ENCODE results near the gene AGAP1. TPM values are rescaled to one million over a fixed set of nuclear protein-coding genes. Genes with fewer than 3 reads are reported as not detected.

AGAP1 gene
- total RNA-seq, 1 experiment from 2014 or later, result 25.8 TPM

DNA sequence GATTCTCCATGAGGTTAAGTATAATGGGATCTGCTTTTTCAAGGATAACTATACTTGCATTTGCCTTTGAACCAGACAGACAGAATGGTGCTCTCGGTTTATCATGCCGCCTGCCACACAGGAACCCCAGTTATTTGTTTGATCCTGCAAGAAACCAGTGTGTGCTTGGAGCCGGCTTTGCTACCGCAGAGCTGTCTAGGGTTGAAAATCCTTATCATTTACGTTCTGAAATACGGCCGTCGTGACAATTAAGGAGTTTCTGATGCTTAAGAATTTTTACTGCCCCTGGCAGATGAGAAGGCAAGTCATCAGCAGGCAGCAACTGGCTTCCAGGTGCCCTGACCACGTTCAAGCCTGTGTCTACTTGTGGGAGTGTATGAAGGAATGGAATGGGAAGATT, 562.3 kb downstream of the AGAP1 start:
- DNase-seq, result no peak
- WGBS (ENCODE audit: extremely low coverage, insufficient read length, low lambda C conversion rate), result no CpG with 5 or more reads among the region's 9 CpGs
- Histone ChIP-seq H2BK20ac (ENCODE audit: low read depth, low read length, poor library complexity, severe bottlenecking) (no peak overlapping the region), H3K4me2 (ENCODE audit: insufficient read depth, insufficient read length, low read length) (no peak overlapping the region), H3K27ac (ENCODE audit: insufficient read length, low read depth, low read length) (no peak overlapping the region), H2AK5ac (ENCODE audit: insufficient read length, low read length) (no peak overlapping the region), H3K56ac (ENCODE audit: insufficient read length, low read depth, low read length) (no peak overlapping the region), H3K27me3 (ENCODE audit: insufficient read depth, low read length) (no peaks in the 10 kb centered on the region), H4K20me1 (ENCODE audit: control insufficient read depth, insufficient read depth, insufficient read length) (no peaks in the 10 kb centered on the region), H4K5ac (ENCODE audit: insufficient read length, low read depth, low read length) (no peak overlapping the region), H2BK12ac (ENCODE audit: insufficient read length, low read depth, low read length) (no peak overlapping the region), H3K18ac (ENCODE audit: insufficient read length, low read depth, low read length) (no peak overlapping the region), H2BK15ac (ENCODE audit: low read depth, low read length) (no peak overlapping the region), H3T11ph (ENCODE audit: low read length) (no peak overlapping the region), H2BK5ac (ENCODE audit: insufficient read length, low read length) (no peak overlapping the region), H3K9me3 (ENCODE audit: control insufficient read depth, low read depth, low read length) (peaks cover 9% of the 10 kb centered on the region), H2BK120ac (ENCODE audit: low read depth, low read length, poor library complexity, severe bottlenecking) (no peak overlapping the region), H3K4me1 (ENCODE audit: insufficient read depth, low read length) (no peaks in the 10 kb centered on the region; the same call in 1 of the 2 replicates), H3K4ac (ENCODE audit: low read depth, low read length) (no peak overlapping the region), H3K23me2 (ENCODE audit: insufficient read length, low read depth, low read length, poor library complexity, severe bottlenecking) (no peaks in the 10 kb centered on the region), H4K91ac (ENCODE audit: insufficient read length, low read depth, low read length) (no peak overlapping the region), H3K23ac (ENCODE audit: insufficient read length, low read depth, low read length) (no peak overlapping the region), H3K79me2 (ENCODE audit: insufficient read depth, low read length) (no peaks in the 10 kb centered on the region), H3K9ac (ENCODE audit: extremely low read depth, insufficient read length, low read length) (no peak overlapping the region), H3K14ac (ENCODE audit: insufficient read depth, low read length) (no peak overlapping the region), H3K79me1 (ENCODE audit: insufficient read depth, low read depth, low read length, poor library complexity, severe bottlenecking) (no peaks in the 10 kb centered on the region), H2AFZ (ENCODE audit: low read length) (no peak overlapping the region), H4K8ac (replicated peaks; ENCODE audit: insufficient read length, low read depth, low read length) (no peak overlapping the region)
- H3K4me3 Mint-ChIP-seq, result no peak overlapping the region
- TF ChIP-seq, protein P1, sequence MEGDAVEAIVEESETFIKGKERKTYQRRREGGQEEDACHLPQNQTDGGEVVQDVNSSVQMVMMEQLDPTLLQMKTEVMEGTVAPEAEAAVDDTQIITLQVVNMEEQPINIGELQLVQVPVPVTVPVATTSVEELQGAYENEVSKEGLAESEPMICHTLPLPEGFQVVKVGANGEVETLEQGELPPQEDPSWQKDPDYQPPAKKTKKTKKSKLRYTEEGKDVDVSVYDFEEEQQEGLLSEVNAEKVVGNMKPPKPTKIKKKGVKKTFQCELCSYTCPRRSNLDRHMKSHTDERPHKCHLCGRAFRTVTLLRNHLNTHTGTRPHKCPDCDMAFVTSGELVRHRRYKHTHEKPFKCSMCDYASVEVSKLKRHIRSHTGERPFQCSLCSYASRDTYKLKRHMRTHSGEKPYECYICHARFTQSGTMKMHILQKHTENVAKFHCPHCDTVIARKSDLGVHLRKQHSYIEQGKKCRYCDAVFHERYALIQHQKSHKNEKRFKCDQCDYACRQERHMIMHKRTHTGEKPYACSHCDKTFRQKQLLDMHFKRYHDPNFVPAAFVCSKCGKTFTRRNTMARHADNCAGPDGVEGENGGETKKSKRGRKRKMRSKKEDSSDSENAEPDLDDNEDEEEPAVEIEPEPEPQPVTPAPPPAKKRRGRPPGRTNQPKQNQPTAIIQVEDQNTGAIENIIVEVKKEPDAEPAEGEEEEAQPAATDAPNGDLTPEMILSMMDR (conservative IDR thresholded peaks at IDR 0.05), result no peak
- peaks cover 0 to 11% (median 7%) of the 10 kb centered on the region in 3 experiments; a peak in 5 of 7 replicates for H3K36me3 Mint-ChIP-seq (ENCODE audit: insufficient read depth in 1 of 3, low read depth in 3 of 3)
- H3K4me1 Mint-ChIP-seq, result peaks cover 36 to 48% of the 10 kb centered on the region in 2 experiments
- H3K9me3 Mint-ChIP-seq, result peaks cover 0 to 7% of the 10 kb centered on the region in 2 experiments
- no peak overlapping the region for H3K27ac Mint-ChIP-seq
- H3K27me3 Mint-ChIP-seq (ENCODE audit: low read depth), result peaks cover 57% of the 10 kb centered on the region

Data from H9 (cell line).